ENCODE data around the gene CTDSPL2. TPM values are rescaled to one million over a fixed set of nuclear protein-coding genes. Genes with fewer than 3 reads are reported as not detected.

Gene CTDSPL2
- total and polyA plus RNA-seq, 2 of the 8 experiments (the other 6 are each of a cell fraction or from before 2014, with no cell fraction given), result 25.2 to 64.7 TPM

DNA sequence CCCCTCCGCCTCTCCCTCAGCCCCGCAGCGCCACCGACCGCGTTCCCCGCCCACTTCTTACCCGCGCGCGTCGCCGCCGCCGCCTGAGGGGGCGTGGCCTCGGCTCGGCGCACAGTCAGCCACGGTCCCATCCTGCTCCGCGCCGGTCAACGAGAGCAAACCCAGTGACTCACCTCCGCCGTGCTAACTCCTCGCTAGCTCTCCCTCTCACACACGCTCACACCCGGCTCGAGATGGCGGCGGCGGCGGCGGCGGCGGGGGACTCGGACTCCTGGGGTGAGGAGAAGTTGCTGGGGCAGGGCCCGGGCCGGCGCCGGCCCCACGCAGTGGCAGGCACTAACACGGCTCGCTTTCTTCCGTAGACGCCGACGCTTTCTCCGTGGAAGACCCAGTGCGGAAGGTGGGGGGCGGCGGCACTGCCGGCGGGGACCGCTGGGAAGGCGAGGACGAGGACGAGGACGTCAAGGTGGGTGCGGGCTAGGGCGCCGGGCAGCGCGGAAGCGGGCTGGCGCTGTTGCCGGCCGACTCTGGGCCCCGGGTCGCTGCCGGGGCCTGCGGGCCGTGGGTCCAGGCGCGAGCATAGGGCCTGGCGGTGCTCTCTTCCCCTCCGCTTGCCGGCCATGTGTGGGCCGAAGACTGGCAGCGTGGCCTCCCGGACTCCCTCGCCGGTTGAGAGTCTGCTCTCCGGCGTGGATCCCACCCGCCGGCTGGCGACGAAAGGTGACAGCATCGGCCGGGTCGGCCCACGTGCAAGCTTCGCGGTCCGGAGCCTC is 109.7 kb downstream of the CTDSPL2 start, which contains the start of gene EIF3J (continued):
- TF ChIP-seq RNF2 (IDR thresholded peaks at IDR 0.05; ENCODE audit: borderline replicate concordance, low read depth, low read length, missing control alignments, poor library complexity, severe bottlenecking), result no peak
- TF ChIP-seq SIX5 (IDR thresholded peaks at IDR 0.05; ENCODE audit: low read depth, low read length), result no peak
- peak in 1 of 2 experiments; percentile 90; a peak in 1 of 4 replicates for TF ChIP-seq HDAC2 (IDR thresholded peaks at IDR 0.05; ENCODE audit: borderline replicate concordance in 1 of 2, low read depth in 2 of 2, low read length in 2 of 2)
- peak; percentile 58; the same call in 1 of the 2 replicates for TF ChIP-seq GTF2F1 (IDR thresholded peaks at IDR 0.05; ENCODE audit: borderline replicate concordance, low read depth, low read length)
- no peak for TF ChIP-seq HDAC6 (IDR thresholded peaks at IDR 0.05; ENCODE audit: low read depth, low read length)
- no peak for TF ChIP-seq RBBP5 (IDR thresholded peaks at IDR 0.05; ENCODE audit: borderline replicate concordance, low read depth, low read length)
- TF ChIP-seq SP1 (IDR thresholded peaks at IDR 0.05; ENCODE audit: low read depth, low read length), result no peak
- no peak for TF ChIP-seq RAD21 (IDR thresholded peaks at IDR 0.05 in 1 of 2, conservative IDR thresholded peaks at IDR 0.05 in 1 of 2; ENCODE audit: low read depth in 2 of 2, low read length in 2 of 2)
- TF ChIP-seq ASH2L (IDR thresholded peaks at IDR 0.05; ENCODE audit: low read length), result peak; percentile 82
- TF ChIP-seq TAF7 (optimal IDR thresholded peaks at IDR 0.05; ENCODE audit: borderline replicate concordance, low read depth, low read length), result peak; percentile 60
- TF ChIP-seq RXRA (IDR thresholded peaks at IDR 0.05; ENCODE audit: insufficient read depth, low read depth, low read length), result no peak
- no peak for TF ChIP-seq CHD1 (IDR thresholded peaks at IDR 0.05; ENCODE audit: low read depth, low read length)
- no peak for TF ChIP-seq KDM1A (IDR thresholded peaks at IDR 0.05; ENCODE audit: borderline replicate concordance, low read length)
- TF ChIP-seq JUN (IDR thresholded peaks at IDR 0.05; ENCODE audit: low read depth, low read length), result 0 out of 2 replicates have a peak, but pooled peaks have one; percentile 14
- TF ChIP-seq, protein P1, sequence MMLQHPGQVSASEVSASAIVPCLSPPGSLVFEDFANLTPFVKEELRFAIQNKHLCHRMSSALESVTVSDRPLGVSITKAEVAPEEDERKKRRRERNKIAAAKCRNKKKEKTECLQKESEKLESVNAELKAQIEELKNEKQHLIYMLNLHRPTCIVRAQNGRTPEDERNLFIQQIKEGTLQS (IDR thresholded peaks at IDR 0.05; ENCODE audit: insufficient read depth, low read depth, low read length), result no peak
- TF ChIP-seq SIRT6 (IDR thresholded peaks at IDR 0.05; ENCODE audit: low read length), result no peak
- peak; percentile 84 for TF ChIP-seq TAF1 (IDR thresholded peaks at IDR 0.05; ENCODE audit: low read depth, low read length)
- TF ChIP-seq SP2 (IDR thresholded peaks at IDR 0.05; ENCODE audit: low read length), result no peak
- 0 out of 3 replicates have a peak, but pooled peaks of 1 of the 2 experiments have one; percentile 24 for TF ChIP-seq EP300 (IDR thresholded peaks at IDR 0.05; ENCODE audit: borderline replicate concordance in 1 of 2, low read depth in 2 of 2, low read length in 2 of 2)
- no peak for TF ChIP-seq TCF12 (IDR thresholded peaks at IDR 0.05; ENCODE audit: low read depth, low read length)
- no peak for TF ChIP-seq BCL11A (IDR thresholded peaks at IDR 0.05; ENCODE audit: low read depth in 2 of 2, low read length in 2 of 2)
- TF ChIP-seq CHD2 (IDR thresholded peaks at IDR 0.05; ENCODE audit: low read length), result peak; percentile 75
- TF ChIP-seq PHF8 (conservative IDR thresholded peaks at IDR 0.05; ENCODE audit: low read depth, low read length), result peak; percentile 78; the same call in 1 of the 2 replicates
